ENCODE data around the gene RBMS1.

The RBMS1 gene

DNA sequence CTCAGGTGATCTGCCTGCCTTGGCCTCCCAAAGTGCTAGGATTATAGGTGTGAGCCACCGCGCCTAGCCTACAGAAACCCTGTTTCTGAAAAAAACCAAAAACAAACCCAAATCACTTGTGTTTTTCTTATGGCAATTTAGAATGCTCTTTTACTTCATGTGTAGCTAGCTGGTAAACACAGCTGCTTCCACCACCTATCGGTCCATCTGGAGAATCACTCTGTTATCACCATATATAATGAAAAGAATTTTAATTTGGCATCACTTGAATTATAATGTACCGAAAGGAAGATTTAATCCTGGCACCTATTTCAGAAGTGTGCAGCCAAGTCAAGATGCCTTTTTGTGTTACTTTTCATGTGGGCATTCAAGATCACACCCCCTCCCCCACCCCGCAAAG lies 207.1 kb downstream of the RBMS1 start:
- H3K9me2 ChIP-seq (replicated peaks; ENCODE audit: insufficient read depth, low read length), result no peaks in the 10 kb centered on the region
- no peak overlapping the region for H3K4me2 ChIP-seq (ENCODE audit: low read depth, low read length)
- DNase-seq, result no peak
- H3K27me3 ChIP-seq (replicated peaks; ENCODE audit: insufficient read depth, low read length), result no peaks in the 10 kb centered on the region
- H4K20me1 ChIP-seq (ENCODE audit: insufficient read depth, low read length), result no peaks in the 10 kb centered on the region
- H3K4me3 ChIP-seq (ENCODE audit: low read length), result no peak overlapping the region
- H2AFZ ChIP-seq (ENCODE audit: low read length), result no peak overlapping the region
- no peak overlapping the region for H3K27ac ChIP-seq (ENCODE audit: low read length)
- H3F3A ChIP-seq (ENCODE audit: insufficient read depth, low read length), result no peaks in the 10 kb centered on the region
- no peaks in the 10 kb centered on the region for H3K79me2 ChIP-seq (ENCODE audit: low read length)
- H3K9me3 ChIP-seq (replicated peaks; ENCODE audit: insufficient read depth, low read length), result no peaks in the 10 kb centered on the region
- no peaks in the 10 kb centered on the region for H3K36me3 ChIP-seq (replicated peaks; ENCODE audit: insufficient read depth, low read length)
- TF ChIP-seq EZH2phosphoT487 (IDR thresholded peaks at IDR 0.05; ENCODE audit: low read length) (no peak), EZH2 (optimal IDR thresholded peaks at IDR 0.05; ENCODE audit: low read depth, low read length) (no peak)
- TF ChIP-seq, protein P1, sequence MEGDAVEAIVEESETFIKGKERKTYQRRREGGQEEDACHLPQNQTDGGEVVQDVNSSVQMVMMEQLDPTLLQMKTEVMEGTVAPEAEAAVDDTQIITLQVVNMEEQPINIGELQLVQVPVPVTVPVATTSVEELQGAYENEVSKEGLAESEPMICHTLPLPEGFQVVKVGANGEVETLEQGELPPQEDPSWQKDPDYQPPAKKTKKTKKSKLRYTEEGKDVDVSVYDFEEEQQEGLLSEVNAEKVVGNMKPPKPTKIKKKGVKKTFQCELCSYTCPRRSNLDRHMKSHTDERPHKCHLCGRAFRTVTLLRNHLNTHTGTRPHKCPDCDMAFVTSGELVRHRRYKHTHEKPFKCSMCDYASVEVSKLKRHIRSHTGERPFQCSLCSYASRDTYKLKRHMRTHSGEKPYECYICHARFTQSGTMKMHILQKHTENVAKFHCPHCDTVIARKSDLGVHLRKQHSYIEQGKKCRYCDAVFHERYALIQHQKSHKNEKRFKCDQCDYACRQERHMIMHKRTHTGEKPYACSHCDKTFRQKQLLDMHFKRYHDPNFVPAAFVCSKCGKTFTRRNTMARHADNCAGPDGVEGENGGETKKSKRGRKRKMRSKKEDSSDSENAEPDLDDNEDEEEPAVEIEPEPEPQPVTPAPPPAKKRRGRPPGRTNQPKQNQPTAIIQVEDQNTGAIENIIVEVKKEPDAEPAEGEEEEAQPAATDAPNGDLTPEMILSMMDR (IDR thresholded peaks at IDR 0.05; ENCODE audit: low read length), result no peak
- H3K9ac ChIP-seq (ENCODE audit: low read length), result no peak overlapping the region
- H3K4me1 ChIP-seq (ENCODE audit: low read length), result no peaks in the 10 kb centered on the region

DNA sequence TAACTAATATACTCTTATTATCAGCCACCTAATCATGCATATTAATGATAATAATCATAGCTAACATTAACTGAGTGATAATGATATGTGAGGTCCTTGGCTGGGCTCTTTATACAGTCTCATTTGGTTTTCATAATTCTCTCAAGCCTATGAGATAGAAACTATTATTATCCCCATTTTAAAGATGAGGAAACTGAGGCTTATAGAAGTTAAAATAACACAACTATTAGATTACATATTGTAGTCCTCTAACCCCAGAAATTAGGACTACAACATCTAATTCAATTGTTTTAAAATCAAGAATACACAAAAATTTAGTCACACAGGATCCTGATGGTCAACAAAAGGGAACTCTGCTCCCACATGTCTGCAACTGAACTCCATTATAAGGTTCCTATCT lies 209.9 kb downstream of the RBMS1 start:
- H3K9ac ChIP-seq (ENCODE audit: low read length), result no peak overlapping the region
- no peak overlapping the region for H3K4me2 ChIP-seq (ENCODE audit: low read depth, low read length)
- H2AFZ ChIP-seq (ENCODE audit: low read length), result no peak overlapping the region
- no peak overlapping the region for H3K4me3 ChIP-seq (ENCODE audit: low read length)
- H3K27ac ChIP-seq (ENCODE audit: low read length), result no peak overlapping the region
- no peak for TF ChIP-seq EZH2 (optimal IDR thresholded peaks at IDR 0.05; ENCODE audit: low read depth, low read length)
- TF ChIP-seq, protein P1 (IDR thresholded peaks at IDR 0.05; ENCODE audit: low read length), result no peak
- no peak for TF ChIP-seq EZH2phosphoT487 (IDR thresholded peaks at IDR 0.05; ENCODE audit: low read length)
- H3K9me3 ChIP-seq (replicated peaks; ENCODE audit: insufficient read depth, low read length), result no peaks in the 10 kb centered on the region
- DNase-seq, result no peak
- no peaks in the 10 kb centered on the region for H3K36me3 ChIP-seq (replicated peaks; ENCODE audit: insufficient read depth, low read length)
- H3K4me1 ChIP-seq (ENCODE audit: low read length), result no peaks in the 10 kb centered on the region
- H3F3A ChIP-seq (ENCODE audit: insufficient read depth, low read length), result no peaks in the 10 kb centered on the region
- no peaks in the 10 kb centered on the region for H4K20me1 ChIP-seq (ENCODE audit: insufficient read depth, low read length)
- H3K27me3 ChIP-seq (replicated peaks; ENCODE audit: insufficient read depth, low read length), result no peaks in the 10 kb centered on the region
- no peaks in the 10 kb centered on the region for H3K9me2 ChIP-seq (replicated peaks; ENCODE audit: insufficient read depth, low read length)
- H3K79me2 ChIP-seq (ENCODE audit: low read length), result no peaks in the 10 kb centered on the region

DNA sequence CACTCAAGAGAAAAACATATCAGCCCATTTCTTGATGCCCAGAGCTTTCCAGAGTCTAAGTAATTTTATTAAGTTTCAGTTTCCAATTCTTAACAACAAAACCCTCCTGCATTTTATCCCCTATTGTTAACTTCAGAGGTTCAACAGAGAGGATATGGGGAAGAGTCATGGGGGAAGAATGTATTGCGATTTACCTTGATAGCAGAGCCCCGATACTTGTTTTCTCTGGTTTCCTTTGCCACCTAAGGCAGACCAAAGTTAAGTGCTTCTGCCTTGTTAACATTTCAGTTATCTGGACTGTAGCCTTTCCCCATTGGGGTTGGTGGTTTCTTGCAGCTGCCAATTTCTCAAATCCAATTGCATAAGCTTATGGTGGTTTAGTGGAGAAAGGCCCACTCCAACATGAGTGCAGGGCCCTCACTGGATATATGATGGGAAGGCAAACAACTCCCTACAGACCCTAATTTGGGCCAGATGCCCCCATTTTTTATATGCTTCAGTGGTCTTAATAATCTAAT lies 211.5 kb downstream of the RBMS1 start:
- Histone ChIP-seq H3K27me3 (replicated peaks; ENCODE audit: insufficient read depth, low read length) (no peaks in the 10 kb centered on the region), H3K36me3 (replicated peaks; ENCODE audit: insufficient read depth, low read length) (no peaks in the 10 kb centered on the region), H3K4me1 (ENCODE audit: low read length) (no peaks in the 10 kb centered on the region), H3K4me3 (ENCODE audit: low read length) (no peak overlapping the region), H3F3A (ENCODE audit: insufficient read depth, low read length) (no peaks in the 10 kb centered on the region), H3K9me2 (replicated peaks; ENCODE audit: insufficient read depth, low read length) (no peaks in the 10 kb centered on the region), H4K20me1 (ENCODE audit: insufficient read depth, low read length) (no peaks in the 10 kb centered on the region), H3K9ac (ENCODE audit: low read length) (no peak overlapping the region), H3K4me2 (ENCODE audit: low read depth, low read length) (no peak overlapping the region), H3K9me3 (replicated peaks; ENCODE audit: insufficient read depth, low read length) (no peaks in the 10 kb centered on the region), H3K79me2 (ENCODE audit: low read length) (no peaks in the 10 kb centered on the region), H3K27ac (ENCODE audit: low read length) (no peak overlapping the region), H2AFZ (ENCODE audit: low read length) (no peak overlapping the region)
- peak; percentile 10 for DNase-seq
- TF ChIP-seq, protein P1 (IDR thresholded peaks at IDR 0.05; ENCODE audit: low read length), result no peak
- TF ChIP-seq EZH2phosphoT487 (IDR thresholded peaks at IDR 0.05; ENCODE audit: low read length) (no peak), EZH2 (optimal IDR thresholded peaks at IDR 0.05; ENCODE audit: low read depth, low read length) (no peak)

Data from MM.1S (cell line).